Measurements from ENCODE around the gene TRIM69.
"Not testable (repeated sequence)": the region's sequence is repeated elsewhere in the genome, so short reads cannot be mapped to it uniquely, and the experiment has no call there.

TRIM69 gene

GRCh38 chr15:44735482-44736180 is 697 bp upstream of the TRIM69 start:
- DNase-seq (ENCODE audit: low read depth in 1 of 2, low spot score in 1 of 2), result peak in 1 of 2 experiments; percentile 52
- no peak for TF ChIP-seq CTCF (IDR thresholded peaks at IDR 0.05; ENCODE audit: insufficient read depth, low read length)
- no peak for TF ChIP-seq POLR2AphosphoS5 (IDR thresholded peaks at IDR 0.05; ENCODE audit: low read depth)
- no peak for TF ChIP-seq REST (IDR thresholded peaks at IDR 0.05; ENCODE audit: insufficient replicate concordance, low read depth)
- TF ChIP-seq SPI1 (IDR thresholded peaks at IDR 0.05; ENCODE audit: borderline replicate concordance, low read depth), result peak; percentile 41; the same call in 1 of the 2 replicates
- TF ChIP-seq GABPA (IDR thresholded peaks at IDR 0.05; ENCODE audit: low read depth), result no peak
- no peak overlapping the region for H3K4me3 ChIP-seq (replicated peaks; ENCODE audit: insufficient read depth, low read length)
- peak overlapping the region; percentile 41 for H3K27ac ChIP-seq (replicated peaks)
- H3K27me3 ChIP-seq (ENCODE audit: insufficient read depth, poor library complexity, severe bottlenecking), result no peaks in the 10 kb centered on the region

- DNase-seq (ENCODE audit: low read depth in 1 of 2, low spot score in 1 of 2), result no peak
- TF ChIP-seq CTCF (IDR thresholded peaks at IDR 0.05; ENCODE audit: insufficient read depth, low read length) (peak; percentile 44), REST (IDR thresholded peaks at IDR 0.05; ENCODE audit: insufficient replicate concordance, low read depth) (no peak)
- no peaks in the 10 kb centered on the region for H3K27me3 ChIP-seq (ENCODE audit: insufficient read depth, poor library complexity, severe bottlenecking)
- H3K27ac ChIP-seq (replicated peaks), result no peak overlapping the region
- H3K4me3 ChIP-seq (replicated peaks; ENCODE audit: insufficient read depth, low read length), result no peak overlapping the region
Measured at GRCh38 chr15:44738340-44738984, 2.1 kb downstream of the TRIM69 start.

GRCh38 chr15:44739222-44739847 is 3.0 kb downstream of the TRIM69 start:
- H3K27ac ChIP-seq (replicated peaks); H3K4me3 ChIP-seq (replicated peaks; ENCODE audit: insufficient read depth, low read length); H3K27me3 ChIP-seq (ENCODE audit: insufficient read depth, poor library complexity, severe bottlenecking); DNase-seq (ENCODE audit: low read depth in 1 of 2, low spot score in 1 of 2): not testable (repeated sequence)

GRCh38 chr15:44743454-44743853 is 7.1 kb downstream of the TRIM69 start:
- DNase-seq (ENCODE audit: low read depth in 1 of 2, low spot score in 1 of 2); H3K27ac ChIP-seq (replicated peaks); H3K27me3 ChIP-seq (ENCODE audit: insufficient read depth, poor library complexity, severe bottlenecking); H3K4me3 ChIP-seq (replicated peaks; ENCODE audit: insufficient read depth, low read length): not testable (repeated sequence)
